Measurements from ENCODE around the gene NUDT1.

Gene NUDT1

DNA sequence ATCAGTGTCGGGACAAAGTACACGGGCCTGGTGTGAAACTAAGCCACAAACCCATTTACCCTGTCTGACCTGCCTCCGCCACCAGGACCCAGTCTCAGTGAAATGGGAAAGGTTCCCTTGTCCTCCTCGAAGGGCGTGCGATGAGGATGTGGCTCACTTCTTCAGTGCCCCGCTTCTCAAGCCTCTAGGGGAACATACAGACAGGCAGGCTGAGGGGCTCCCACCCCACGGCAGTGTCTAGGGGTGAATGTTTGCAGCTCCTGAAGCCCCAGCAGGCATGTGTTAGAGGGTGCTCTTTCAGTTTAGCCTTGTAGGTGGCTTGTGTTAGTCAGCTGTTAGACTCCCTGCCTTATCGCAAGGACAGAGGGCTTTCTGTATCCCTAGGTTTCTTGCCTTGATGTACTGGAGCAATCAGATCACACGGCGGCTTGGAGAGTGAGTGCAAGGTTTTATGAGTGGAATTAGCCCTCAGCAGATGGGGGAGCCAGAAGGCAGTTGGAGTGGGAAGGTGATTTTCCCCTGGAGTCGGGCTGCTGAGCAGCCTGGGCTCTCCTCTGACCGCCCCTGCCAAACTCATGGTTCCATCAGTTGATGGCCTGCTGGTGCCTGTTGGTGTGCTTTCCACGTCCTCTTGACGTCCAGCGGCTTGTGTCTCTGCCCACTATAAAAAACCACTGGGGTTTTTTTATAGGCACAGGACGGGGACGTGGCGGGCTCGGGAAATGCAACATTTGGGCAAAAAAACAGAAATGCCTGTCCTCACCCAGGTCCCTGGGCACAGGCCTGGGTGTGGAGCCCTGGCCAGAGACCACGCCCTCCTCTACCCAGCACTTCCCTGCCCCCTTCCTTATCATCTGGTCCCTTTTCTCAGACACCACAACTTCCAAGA is 759 bp downstream of the NUDT1 start:
- no peak for TF ChIP-seq CTCF (IDR thresholded peaks at IDR 0.05; ENCODE audit: extremely low read depth, insufficient read depth, missing control alignments)
- no peak for DNase-seq (ENCODE audit: low spot score)
- in situ Hi-C loops (cut with MboI; ENCODE audit: low pct_unique_long_range_greater_than_20kb, low sequenced_read_pairs, unreplicated experiment): no loop called here

- in situ Hi-C loops (cut with MboI; ENCODE audit: low pct_unique_long_range_greater_than_20kb, low sequenced_read_pairs, unreplicated experiment): no loop called here
- DNase-seq (ENCODE audit: low spot score): no peak
- TF ChIP-seq CTCF (IDR thresholded peaks at IDR 0.05; ENCODE audit: extremely low read depth, insufficient read depth, missing control alignments): no peak
Measured at GRCh38 chr7:2243458-2243857, 1.4 kb downstream of the NUDT1 start.

DNA sequence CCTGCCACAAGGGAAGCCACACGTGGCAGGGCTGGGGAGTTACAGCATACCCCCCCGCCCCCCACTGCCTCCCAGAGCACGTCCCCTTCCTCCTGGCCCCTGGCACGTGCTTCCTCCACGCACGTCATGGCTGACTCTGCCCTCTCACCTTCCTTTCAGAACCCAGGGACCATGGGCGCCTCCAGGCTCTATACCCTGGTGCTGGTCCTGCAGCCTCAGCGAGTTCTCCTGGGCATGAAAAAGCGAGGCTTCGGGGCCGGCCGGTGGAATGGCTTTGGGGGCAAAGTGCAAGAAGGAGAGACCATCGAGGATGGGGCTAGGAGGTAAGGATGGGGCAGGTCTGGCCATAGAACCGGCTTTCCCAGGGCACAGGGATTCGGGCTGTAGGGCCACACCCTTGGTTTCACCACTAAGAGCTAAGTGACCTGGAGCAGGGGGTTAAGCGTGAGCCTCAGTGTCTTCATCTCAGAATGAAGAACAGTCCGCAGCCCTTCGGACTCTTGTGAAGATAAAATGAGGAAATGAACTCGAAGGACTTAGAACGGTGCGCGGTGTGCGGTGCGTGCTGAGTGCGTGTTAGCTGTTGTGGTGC is 2.5 kb downstream of the NUDT1 start:
- in situ Hi-C loops (cut with MboI; ENCODE audit: low pct_unique_long_range_greater_than_20kb, low sequenced_read_pairs, unreplicated experiment): no loop called here
- TF ChIP-seq CTCF (IDR thresholded peaks at IDR 0.05; ENCODE audit: extremely low read depth, insufficient read depth, missing control alignments): no peak
- DNase-seq (ENCODE audit: low spot score): no peak

DNA sequence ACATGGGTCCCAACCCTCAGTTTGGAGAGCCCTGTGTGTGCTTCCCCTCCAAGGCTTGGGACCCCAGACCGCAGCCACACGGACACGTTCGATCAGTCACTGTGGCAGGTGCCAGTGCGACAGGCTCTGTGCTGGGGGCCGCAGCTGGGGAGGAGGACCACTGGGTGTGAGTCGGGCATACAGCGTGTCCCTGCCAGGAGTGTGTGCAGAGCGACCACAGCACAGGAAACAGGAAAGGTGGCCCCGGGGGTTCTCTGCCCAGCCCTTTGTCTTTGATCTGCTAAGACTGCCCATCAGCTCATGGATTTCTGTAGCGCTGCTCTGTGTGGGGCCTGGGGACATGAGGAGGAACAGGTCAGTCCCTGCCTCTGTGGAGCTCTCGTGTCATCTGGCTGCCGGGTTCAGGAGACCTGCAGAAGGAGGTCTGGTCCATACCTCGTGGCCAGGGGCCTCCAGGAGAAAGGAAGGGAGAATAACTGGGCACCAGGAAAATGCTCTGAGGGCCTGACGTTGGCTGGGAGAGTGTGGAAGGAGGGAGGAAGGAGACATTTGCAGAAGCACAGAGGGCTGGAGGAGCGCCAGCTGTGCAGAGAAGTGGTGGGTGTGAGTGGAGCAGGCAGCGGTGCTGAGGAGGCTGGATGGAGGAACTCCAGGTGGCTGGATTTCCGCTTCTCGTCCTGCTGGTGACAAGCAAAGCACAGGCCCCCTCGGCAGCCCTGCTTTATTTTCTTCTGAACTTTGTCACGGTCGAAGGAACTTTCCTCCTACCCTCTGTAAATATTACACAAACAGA is 4.1 kb downstream of the NUDT1 start:
- DNase-seq (ENCODE audit: low spot score): no peak
- no peak for TF ChIP-seq CTCF (IDR thresholded peaks at IDR 0.05; ENCODE audit: extremely low read depth, insufficient read depth, missing control alignments)
- in situ Hi-C loops (cut with MboI; ENCODE audit: low pct_unique_long_range_greater_than_20kb, low sequenced_read_pairs, unreplicated experiment): no loop called here

GRCh38 chr7:2247141-2247995 is 5.3 kb downstream of the NUDT1 start:
- in situ Hi-C loops (cut with MboI; ENCODE audit: low pct_unique_long_range_greater_than_20kb, low sequenced_read_pairs, unreplicated experiment): no loop called here
- DNase-seq (ENCODE audit: low spot score): peak; percentile 76

More at GRCh38 chr7:2247141-2247995, 5.3 kb downstream of the NUDT1 start:
- peak; percentile 72 for TF ChIP-seq CTCF (IDR thresholded peaks at IDR 0.05; ENCODE audit: extremely low read depth, insufficient read depth, missing control alignments)

All from GM13977 (cell line).